GM12891 (cell line): ENCODE measurements around the gene TANC1.

Source experiments
- POLR2A ChIP-seq: IDR thresholded peaks from 2 replicates; pipeline ENCODE4 v1.6.1; 2011; ENCODE audit warnings: low read depth, low read length, control low read depth
- SPI1 ChIP-seq: IDR thresholded peaks from 2 replicates; pipeline ENCODE4 v1.6.1; 2011; ENCODE audit warnings: low read depth, low read length, control low read depth

DNA sequence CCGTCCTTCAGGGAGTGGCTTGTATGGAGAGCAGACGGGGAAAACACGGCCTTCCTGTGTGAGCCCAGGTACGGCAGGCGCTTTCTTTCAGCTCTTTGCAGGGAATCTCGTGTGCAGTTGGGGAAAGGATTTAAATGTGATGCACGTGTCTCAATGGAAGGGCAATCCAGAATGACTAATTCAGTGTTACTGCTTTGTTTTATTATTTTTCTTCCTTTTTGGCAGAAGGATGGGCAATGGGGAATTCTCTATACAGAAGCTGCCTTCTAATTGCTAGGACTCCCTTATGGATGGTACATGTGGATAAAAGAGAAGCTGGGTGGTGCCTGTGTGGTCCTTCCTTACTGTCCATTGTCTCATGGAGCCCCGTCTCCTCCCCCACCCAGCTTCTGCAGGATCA is 210.7 kb downstream of the TANC1 start:
- TF ChIP-seq SPI1 (no peak), POLR2A (no peak)
